Mesothelial cell of epicardium (in vitro differentiated cells): Measurements from ENCODE around the gene FRMD5. TPM values are rescaled to one million over a fixed set of nuclear protein-coding genes. Genes with fewer than 3 reads are reported as not detected.

Experiments
- DNase-seq, 2 experiments: peaks; one replicate each; pipeline ENCODE4 v3.0.0; 2021; ENCODE audit warnings: low spot score in 2 of 2; ENCODE audit not compliant: unreplicated experiment in 2 of 2
- H3K27ac Mint-ChIP-seq: 2 replicates; pipeline ENCODE4 v1.8.0; 2021; ENCODE audit warnings: mixed read lengths
- H3K27me3 Mint-ChIP-seq: 2 replicates; pipeline ENCODE4 v1.8.0; 2021; ENCODE audit warnings: low read depth, mixed read lengths
- H3K36me3 Mint-ChIP-seq: 2 replicates; pipeline ENCODE4 v1.8.0; 2021; ENCODE audit warnings: mixed read lengths
- H3K4me1 Mint-ChIP-seq: 2 replicates; pipeline ENCODE4 v1.8.0; 2021; ENCODE audit warnings: mixed read lengths
- H3K4me3 Mint-ChIP-seq: 2 replicates; pipeline ENCODE4 v1.8.0; 2021; ENCODE audit warnings: mild to moderate bottlenecking, moderate library complexity, mixed read lengths
- H3K9me3 Mint-ChIP-seq: 2 replicates; pipeline ENCODE4 v1.8.0; 2021; ENCODE audit warnings: mixed read lengths
- CTCF ChIP-seq: fragments of 200-600 bp; sonication (generic); IDR thresholded peaks from one replicate; pipeline ENCODE4 v1.5.0; 2021; ENCODE audit warnings: antibody characterized with exemption; ENCODE audit not compliant: unreplicated experiment
- total RNA-seq: library from RNA; stranded (reverse); gene quantifications from 3 replicates; pipeline ENCODE4 v1.2.1, GENCODE V29; 2021

FRMD5 gene
- total RNA-seq, 1 donor from 2014 or later: 2.5 TPM

DNA sequence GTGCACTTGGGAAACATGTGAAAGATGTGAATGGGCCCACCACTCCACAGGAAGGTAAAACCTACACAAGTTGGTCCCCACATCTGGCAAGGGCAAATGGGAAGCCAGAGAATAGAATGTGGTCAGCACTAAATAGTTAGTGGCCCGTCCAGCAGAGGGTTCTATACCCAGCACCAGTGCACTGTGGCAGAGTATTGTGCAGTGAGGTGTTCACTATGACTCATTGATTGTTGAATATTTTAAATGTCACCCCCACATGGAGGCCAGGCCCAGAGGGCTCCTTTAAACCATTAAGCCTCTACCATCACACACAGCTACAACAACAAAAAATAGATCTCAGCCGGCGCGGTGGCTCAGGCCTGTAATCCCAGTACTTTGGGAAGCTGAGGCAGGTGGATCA is 11.7 kb downstream of the FRMD5 start:
- no peaks in the 10 kb centered on the region for H3K4me1 Mint-ChIP-seq
- no peak for DNase-seq
- no peaks in the 10 kb centered on the region for H3K9me3 Mint-ChIP-seq
- no peak overlapping the region for H3K4me3 Mint-ChIP-seq
- H3K36me3 Mint-ChIP-seq: no peaks in the 10 kb centered on the region
- H3K27ac Mint-ChIP-seq: no peak overlapping the region
- H3K27me3 Mint-ChIP-seq: peaks cover 11% of the 10 kb centered on the region
- TF ChIP-seq CTCF: no peak

- no peak for TF ChIP-seq CTCF
- Mint-ChIP-seq H3K9me3 (no peaks in the 10 kb centered on the region), H3K4me3 (no peak overlapping the region), H3K27me3 (peaks cover 18% of the 10 kb centered on the region), H3K4me1 (no peaks in the 10 kb centered on the region), H3K27ac (no peak overlapping the region), H3K36me3 (no peaks in the 10 kb centered on the region)
- no peak for DNase-seq
Measured at GRCh38 chr15:44181410-44181809, 13.7 kb downstream of the FRMD5 start.

- no peak overlapping the region for H3K27ac Mint-ChIP-seq
- no peak overlapping the region for H3K4me3 Mint-ChIP-seq
- DNase-seq: no peak
- no peaks in the 10 kb centered on the region for H3K9me3 Mint-ChIP-seq
- no peaks in the 10 kb centered on the region for H3K36me3 Mint-ChIP-seq
- H3K27me3 Mint-ChIP-seq: peaks cover 21% of the 10 kb centered on the region
- H3K4me1 Mint-ChIP-seq: no peaks in the 10 kb centered on the region
- TF ChIP-seq CTCF: no peak
Measured at GRCh38 chr15:44177139-44177538, 17.9 kb downstream of the FRMD5 start.

DNA sequence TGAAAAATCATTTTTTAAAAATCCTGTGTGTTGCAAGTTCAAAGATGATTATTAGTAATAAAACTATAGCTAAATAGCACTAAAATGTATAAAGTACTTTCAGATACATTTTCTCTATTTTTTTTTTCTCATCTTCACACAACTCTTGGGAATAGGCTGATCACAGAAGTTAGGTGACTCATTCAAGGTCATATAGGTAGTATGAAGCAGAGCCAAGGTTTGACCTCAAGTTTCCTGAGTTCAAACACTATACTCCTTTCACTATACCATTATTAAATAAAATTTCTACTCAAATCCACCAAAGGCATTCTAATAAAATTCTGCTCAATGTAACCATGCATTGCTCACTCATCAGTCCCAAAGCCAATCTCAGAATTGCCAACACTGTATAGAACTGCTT is 21.3 kb downstream of the FRMD5 start:
- TF ChIP-seq CTCF: no peak
- no peaks in the 10 kb centered on the region for H3K4me1 Mint-ChIP-seq
- H3K27me3 Mint-ChIP-seq: peaks cover 14% of the 10 kb centered on the region
- no peaks in the 10 kb centered on the region for H3K36me3 Mint-ChIP-seq
- no peak overlapping the region for H3K4me3 Mint-ChIP-seq
- DNase-seq: no peak
- H3K9me3 Mint-ChIP-seq: no peaks in the 10 kb centered on the region
- no peak overlapping the region for H3K27ac Mint-ChIP-seq

DNA sequence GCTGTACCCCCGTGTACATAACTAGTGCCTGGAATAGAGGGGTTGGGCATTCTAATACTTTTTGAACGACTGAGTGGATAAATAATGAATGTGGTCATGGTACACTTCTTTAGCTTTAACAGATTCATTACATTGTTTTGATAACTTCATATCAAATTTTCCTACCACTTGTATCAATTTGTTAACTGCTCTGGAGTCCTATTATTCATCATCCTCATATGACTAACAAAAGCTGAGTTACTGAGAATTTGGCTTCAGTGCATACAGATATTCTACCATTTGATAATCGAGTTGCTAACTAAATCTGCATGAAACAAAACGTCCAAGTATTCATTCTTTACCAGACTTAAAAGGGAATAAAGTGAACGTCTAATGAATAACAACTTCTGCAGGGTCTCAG is 31.7 kb downstream of the FRMD5 start:
- no peak for DNase-seq
- H3K9me3 Mint-ChIP-seq: no peaks in the 10 kb centered on the region
- no peak overlapping the region for H3K27ac Mint-ChIP-seq
- no peaks in the 10 kb centered on the region for H3K36me3 Mint-ChIP-seq
- no peaks in the 10 kb centered on the region for H3K27me3 Mint-ChIP-seq
- peaks cover 6% of the 10 kb centered on the region for H3K4me1 Mint-ChIP-seq
- no peak overlapping the region for H3K4me3 Mint-ChIP-seq
- TF ChIP-seq CTCF: no peak

DNA sequence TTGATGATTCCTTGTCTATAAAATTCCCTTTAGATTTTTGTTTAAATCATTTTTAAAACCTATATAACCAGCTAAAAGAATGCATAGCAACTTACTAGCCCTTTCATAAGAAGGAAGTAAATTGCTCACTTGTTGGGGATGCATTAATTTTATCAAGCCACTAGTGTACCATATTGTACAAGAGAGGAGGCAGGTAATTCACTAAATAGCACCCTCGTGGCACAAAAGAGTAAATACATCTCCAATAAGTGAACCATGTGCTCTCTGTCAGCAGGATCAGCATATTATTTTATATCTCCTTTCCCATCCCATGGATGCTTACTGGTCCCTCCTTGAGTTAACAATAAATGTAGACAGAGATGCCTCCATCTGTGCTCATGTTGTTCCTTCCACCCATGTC is 34.3 kb downstream of the FRMD5 start:
- DNase-seq: no peak
- Mint-ChIP-seq H3K9me3 (no peaks in the 10 kb centered on the region), H3K36me3 (no peaks in the 10 kb centered on the region), H3K27me3 (no peaks in the 10 kb centered on the region), H3K27ac (no peak overlapping the region), H3K4me3 (no peak overlapping the region), H3K4me1 (peaks cover 15% of the 10 kb centered on the region)
- TF ChIP-seq CTCF: no peak
